HepG2 (cell line): ENCODE results near the gene ZNF624. TPM values are rescaled to one million over a fixed set of nuclear protein-coding genes. Genes with fewer than 3 reads are reported as not detected.

ENCODE experiments used
- ATF1 ChIP-seq: IDR thresholded peaks from 2 replicates; pipeline ENCODE4 v1.6.1; 2016; ENCODE audit warnings: mild to moderate bottlenecking, control low read depth
- BHLHE40 ChIP-seq: IDR thresholded peaks from 2 replicates; pipeline ENCODE4 v1.6.1; 2011; ENCODE audit warnings: low read length, improper control_type of control experiment
- ELF1 ChIP-seq: sonication (generic); formaldehyde crosslinking; IDR thresholded peaks from 2 replicates; pipeline ENCODE4 v1.4.0; 2020; ENCODE audit warnings: missing genetic modification reagents
- FOXJ3 ChIP-seq: sonication (generic); formaldehyde crosslinking; IDR thresholded peaks from 2 replicates; pipeline ENCODE4 v1.4.0; 2020; ENCODE audit warnings: missing genetic modification reagents, mild to moderate bottlenecking, borderline replicate concordance
- HDAC1 ChIP-seq: sonication (generic); formaldehyde crosslinking; IDR thresholded peaks from 2 replicates; pipeline ENCODE4 v1.5.1; 2020; ENCODE audit warnings: mild to moderate bottlenecking, missing genetic modification reagents
- HNF4G ChIP-seq, 2 experiments: sonication (generic) in 1 of 2; formaldehyde crosslinking in 1 of 2; IDR thresholded peaks; 2 replicates each; pipeline versions ENCODE4 v1.4.0 to v1.6.1; 2011 to 2020; ENCODE audit warnings: borderline replicate concordance in 2 of 2, low read depth in 2 of 2, mild to moderate bottlenecking in 2 of 2, low read length in 1 of 2, missing genetic modification reagents in 1 of 2, moderate library complexity in 1 of 2
- KLF16 ChIP-seq, 2 experiments: sonication (generic) in 1 of 2; formaldehyde crosslinking in 1 of 2; IDR thresholded peaks; 2 replicates each; pipeline versions ENCODE4 v1.6.1 to v1.8.0; 2016 to 2023; ENCODE audit warnings: missing genetic modification reagents in 2 of 2, missing compliant biosample characterization in 1 of 2
- MAZ ChIP-seq, 2 experiments: sonication (generic) in 1 of 2; formaldehyde crosslinking in 1 of 2; IDR thresholded peaks; 2 replicates each; pipeline versions ENCODE4 v1.5.0 to v1.6.1; 2012 to 2020; ENCODE audit warnings: low read depth in 2 of 2, mild to moderate bottlenecking in 2 of 2, borderline replicate concordance in 1 of 2, improper control_type of control experiment in 1 of 2, low read length in 1 of 2, missing genetic modification reagents in 1 of 2, moderate library complexity in 1 of 2
- MIXL1 ChIP-seq: IDR thresholded peaks from 2 replicates; pipeline ENCODE4 v1.6.1; 2016
- SPEN ChIP-seq: sonication (generic); formaldehyde crosslinking; IDR thresholded peaks from 2 replicates; pipeline ENCODE4 v1.5.1; 2020; ENCODE audit warnings: low read depth, mild to moderate bottlenecking, missing genetic modification reagents
- STAT6 ChIP-seq: sonication (generic); formaldehyde crosslinking; IDR thresholded peaks from 2 replicates; pipeline ENCODE4 v1.4.0; 2020; ENCODE audit warnings: missing genetic modification reagents, mild to moderate bottlenecking, borderline replicate concordance
- SYNCRIP ChIP-seq: fragments of 200-400 bp; formaldehyde crosslinking; IDR thresholded peaks from 2 replicates; pipeline ENCODE4 v1.6.1; 2018; ENCODE audit warnings: mild to moderate bottlenecking, low read depth, low read length; ENCODE audit not compliant: insufficient read depth
- ZFP91 ChIP-seq: sonication (generic); formaldehyde crosslinking; IDR thresholded peaks from 2 replicates; pipeline ENCODE4 v1.9.0; 2022; ENCODE audit warnings: missing genetic modification reagents, mild to moderate bottlenecking, borderline replicate concordance
- ZNF317 ChIP-seq: sonication (generic); formaldehyde crosslinking; IDR thresholded peaks from 2 replicates; pipeline ENCODE4 v1.5.0; 2020; ENCODE audit warnings: mild to moderate bottlenecking, missing genetic modification reagents
- ZNF331 ChIP-seq: sonication (generic); formaldehyde crosslinking; IDR thresholded peaks from 2 replicates; pipeline ENCODE4 v1.4.0; 2020; ENCODE audit warnings: missing genetic modification reagents
- ZNF512 ChIP-seq: sonication (generic); formaldehyde crosslinking; IDR thresholded peaks from 2 replicates; pipeline ENCODE4 v1.4.0; 2020; ENCODE audit warnings: mild to moderate bottlenecking, missing genetic modification reagents
- ZNF589 ChIP-seq: sonication (generic); formaldehyde crosslinking; conservative IDR thresholded peaks from 2 replicates; pipeline ENCODE4 v1.8.0; 2022; ENCODE audit warnings: mild to moderate bottlenecking, moderate library complexity, missing genetic modification reagents
- ZNF605 ChIP-seq: sonication (generic); formaldehyde crosslinking; IDR thresholded peaks from 2 replicates; pipeline ENCODE4 v1.8.0; 2022; ENCODE audit warnings: mild to moderate bottlenecking, missing genetic modification reagents
- polyA plus RNA-seq, 8 experiments: library from polyadenylated mRNA; depleted of rRNA in 3 of 8; stranded (reverse) in 7 of 8; unstranded in 1 of 8; fragments of >200 nt; fragmentation: Illumina TruSeq in 4 of 8; extraction: Trizol in 4 of 8; gene quantifications; 2 replicates each; pipeline versions ENCODE4 v1.2.1 to v1.2.3, GENCODE V29; 2011 to 2016; ENCODE audit warnings: low read depth in 4 of 8, missing spikeins in 1 of 8, mixed read lengths in 1 of 8; ENCODE audit not compliant: insufficient read depth in 1 of 8
- total RNA-seq, 5 experiments: library from RNA; depleted of rRNA; stranded (reverse); fragments of >200 nt; fragmentation: Illumina TruSeq; extraction: Trizol; gene quantifications; 2 replicates each; pipeline ENCODE4 v1.2.3, GENCODE V29; 2016; ENCODE audit warnings: low read depth in 1 of 5

Gene ZNF624
- total and polyA plus RNA-seq, 2 of the 13 experiments (the other 11 are each of a cell fraction or from before 2014, with no cell fraction given), result 0.75 to 3.5 TPM

- TF ChIP-seq STAT6 (CRISPR knock-in tag), result no peak; the same call in 1 of the 2 replicates
- no peak for TF ChIP-seq MAZ (IDR thresholded peaks at IDR 0.05; ENCODE audit: borderline replicate concordance, low read depth, low read length)
- 0 out of 2 replicates have a peak, but pooled peaks have one; percentile 50 for TF ChIP-seq MAZ (CRISPR knock-in tag; IDR thresholded peaks at IDR 0.05; ENCODE audit: low read depth)
- peak in 1 of 2 experiments; percentile 23; a peak in 1 of 4 replicates for TF ChIP-seq KLF16 (CRISPR knock-in tag; IDR thresholded peaks at IDR 0.05)
- 0 out of 2 replicates have a peak, but pooled peaks have one; percentile 68 for TF ChIP-seq ZNF605
- peak; percentile 43; the same call in 1 of the 2 replicates for TF ChIP-seq ZNF331 (CRISPR knock-in tag)
- TF ChIP-seq ZNF317, result peak; percentile 35; the same call in 1 of the 2 replicates
- TF ChIP-seq ATF1, result no peak
- no peak for TF ChIP-seq BHLHE40
- no peak for TF ChIP-seq FOXJ3
- 0 out of 2 replicates have a peak, but pooled peaks have one; percentile 9 for TF ChIP-seq MIXL1 (CRISPR knock-in tag)
- peak; percentile 71 for TF ChIP-seq ZFP91
- TF ChIP-seq ELF1 (CRISPR knock-in tag), result peak; percentile 11; the same call in 1 of the 2 replicates
- TF ChIP-seq ZNF512 (CRISPR knock-in tag), result no peak
- 0 out of 2 replicates have a peak, but pooled peaks have one; percentile 34 for TF ChIP-seq SPEN (CRISPR knock-in tag)
- no peak for TF ChIP-seq SYNCRIP
- TF ChIP-seq ZNF589 (CRISPR knock-in tag), result no peak
- no peak for TF ChIP-seq HDAC1 (CRISPR knock-in tag)
- TF ChIP-seq HNF4G (IDR thresholded peaks at IDR 0.05; ENCODE audit: borderline replicate concordance, low read depth, low read length), result no peak
- peak; percentile 63; the same call in 1 of the 2 replicates for TF ChIP-seq HNF4G (CRISPR knock-in tag; IDR thresholded peaks at IDR 0.05; ENCODE audit: borderline replicate concordance, low read depth)
Measured at GRCh38 chr17:16589097-16589969, 64.3 kb downstream of the ZNF624 start (continued).
